Measurements from ENCODE around the gene NPAS2. TPM values are rescaled to one million over a fixed set of nuclear protein-coding genes. Genes with fewer than 3 reads are reported as not detected.

Gene NPAS2
- total RNA-seq, 1 donor from 2014 or later: 39.4 TPM

DNA sequence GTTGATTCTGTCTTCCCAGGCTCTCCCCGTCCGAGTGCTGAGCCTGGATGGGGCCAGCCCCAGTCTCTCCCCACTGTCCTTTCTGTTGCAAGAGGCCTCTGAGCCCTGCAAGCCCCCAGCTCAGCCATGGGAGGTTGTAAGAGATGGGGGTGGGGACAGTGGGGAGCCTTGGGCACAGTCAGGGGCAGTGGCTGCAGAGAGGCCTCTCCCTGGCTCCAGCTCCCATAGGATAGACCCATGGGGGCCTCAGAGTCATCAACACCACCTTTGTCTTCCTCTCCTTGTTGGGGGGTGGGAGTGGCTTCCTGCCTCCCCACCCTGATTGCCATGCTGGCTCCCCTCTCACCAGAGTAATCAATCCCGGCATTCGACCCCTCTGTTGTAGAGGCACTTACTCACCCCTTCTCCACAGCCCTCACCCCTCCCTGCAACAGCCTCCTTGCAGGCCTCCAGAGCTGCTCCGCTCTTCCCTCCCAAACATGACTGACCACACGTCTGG is 37.5 kb upstream of the NPAS2 start:
- Histone ChIP-seq H3K4me3 (no peak overlapping the region), H3F3A (ENCODE audit: low read depth) (no peaks in the 10 kb centered on the region), H3K79me2 (ENCODE audit: low read depth) (no peaks in the 10 kb centered on the region), H3K9me3 (ENCODE audit: low read depth) (no peaks in the 10 kb centered on the region), H3K36me3 (no peaks in the 10 kb centered on the region), H3K4me2 (peak overlapping the region; percentile 27), H3K27me3 (no peaks in the 10 kb centered on the region), H4K20me1 (ENCODE audit: low read depth) (no peaks in the 10 kb centered on the region), H3K4me1 (peaks cover 7% of the 10 kb centered on the region), H3K9ac (no peak overlapping the region), H2AFZ (replicated peaks) (peak overlapping the region; percentile 94), H3K27ac (no peak overlapping the region)
- DNase-seq (ENCODE audit: low spot score): no peak
- Mint-ChIP-seq H3K4me3 (no peak overlapping the region), H3K9me3 (peaks cover 2% of the 10 kb centered on the region), H3K27me3 (ENCODE audit: insufficient read depth, low read depth) (peaks cover 5% of the 10 kb centered on the region), H3K4me1 (no peaks in the 10 kb centered on the region), H3K36me3 (no peaks in the 10 kb centered on the region), H3K27ac (peak overlapping the region; percentile 24)
- TF ChIP-seq EZH2 (IDR thresholded peaks at IDR 0.05) (no peak), EZH2phosphoT487 (IDR thresholded peaks at IDR 0.05) (no peak), CTCF (IDR thresholded peaks at IDR 0.05) (no peak)

GRCh38 chr2:100783987-100784386 is 36.0 kb upstream of the NPAS2 start:
- no peak overlapping the region for H3K4me3 ChIP-seq
- H2AFZ ChIP-seq (replicated peaks): no peak overlapping the region
- no peaks in the 10 kb centered on the region for H3K4me1 Mint-ChIP-seq
- H3K4me1 ChIP-seq: peaks cover 7% of the 10 kb centered on the region
- no peak for DNase-seq (ENCODE audit: low spot score)
- no peaks in the 10 kb centered on the region for H3K9me3 ChIP-seq (ENCODE audit: low read depth)
- H3K4me2 ChIP-seq: no peak overlapping the region
- TF ChIP-seq CTCF (IDR thresholded peaks at IDR 0.05) (no peak), EZH2 (IDR thresholded peaks at IDR 0.05) (no peak), EZH2phosphoT487 (IDR thresholded peaks at IDR 0.05) (no peak)
- no peak overlapping the region for H3K9ac ChIP-seq
- H3K4me3 Mint-ChIP-seq: no peak overlapping the region
- H3K36me3 Mint-ChIP-seq: no peaks in the 10 kb centered on the region
- peaks cover 2% of the 10 kb centered on the region for H3K9me3 Mint-ChIP-seq
- no peak overlapping the region for H3K27ac Mint-ChIP-seq
- H3K27me3 Mint-ChIP-seq (ENCODE audit: insufficient read depth, low read depth): peaks cover 5% of the 10 kb centered on the region
- no peaks in the 10 kb centered on the region for H3F3A ChIP-seq (ENCODE audit: low read depth)
- H3K79me2 ChIP-seq (ENCODE audit: low read depth): no peaks in the 10 kb centered on the region
- no peak overlapping the region for H3K27ac ChIP-seq
- no peaks in the 10 kb centered on the region for H3K36me3 ChIP-seq
- H3K27me3 ChIP-seq: no peaks in the 10 kb centered on the region
- no peaks in the 10 kb centered on the region for H4K20me1 ChIP-seq (ENCODE audit: low read depth)

DNA sequence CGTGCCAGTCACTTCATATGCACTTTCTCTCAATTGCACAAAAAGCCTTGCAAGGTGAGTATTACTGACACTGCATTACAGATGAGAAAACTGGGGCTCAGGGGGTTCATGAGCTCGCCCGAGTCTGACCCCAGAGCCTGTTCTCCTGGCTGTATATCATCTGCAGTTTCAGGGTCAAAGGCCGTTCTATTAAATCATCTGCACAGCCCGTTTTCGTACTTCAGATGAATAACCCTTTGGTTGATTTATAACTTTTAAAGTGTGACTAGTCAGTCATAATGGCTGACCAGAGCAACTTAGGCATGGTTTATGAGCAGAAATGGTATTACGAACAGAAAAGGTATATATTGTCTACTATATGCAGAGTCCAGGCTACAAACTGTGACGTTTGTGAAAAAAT is 35.3 kb upstream of the NPAS2 start:
- Histone ChIP-seq H3K27ac (no peak overlapping the region), H3K36me3 (no peaks in the 10 kb centered on the region), H4K20me1 (ENCODE audit: low read depth) (no peaks in the 10 kb centered on the region), H3K4me1 (peaks cover 7% of the 10 kb centered on the region), H3K79me2 (ENCODE audit: low read depth) (no peaks in the 10 kb centered on the region), H3F3A (ENCODE audit: low read depth) (no peaks in the 10 kb centered on the region), H3K4me2 (no peak overlapping the region), H3K9me3 (ENCODE audit: low read depth) (no peaks in the 10 kb centered on the region), H3K27me3 (no peaks in the 10 kb centered on the region), H2AFZ (replicated peaks) (no peak overlapping the region), H3K9ac (no peak overlapping the region), H3K4me3 (no peak overlapping the region)
- Mint-ChIP-seq H3K4me1 (no peaks in the 10 kb centered on the region), H3K36me3 (no peaks in the 10 kb centered on the region), H3K27ac (no peak overlapping the region), H3K4me3 (no peak overlapping the region), H3K27me3 (ENCODE audit: insufficient read depth, low read depth) (peaks cover 5% of the 10 kb centered on the region), H3K9me3 (peaks cover 2% of the 10 kb centered on the region)
- DNase-seq (ENCODE audit: low spot score): no peak
- TF ChIP-seq EZH2 (IDR thresholded peaks at IDR 0.05) (no peak), EZH2phosphoT487 (IDR thresholded peaks at IDR 0.05) (no peak), CTCF (IDR thresholded peaks at IDR 0.05) (no peak)
